Activated CD4-positive, alpha-beta T cell treated with anti-CD3 and anti-CD28 coated beads, Interleukin-2, Interleukin-6, amounts not matched to agents 100 ng/mL and 50 ng/mL, durations not matched to agents 16 hours and 8 hours (primary cell): Measurements from ENCODE around the gene MLLT10.
"Not testable (repeated sequence)": the region's sequence is repeated elsewhere in the genome, so short reads cannot be mapped to it uniquely, and the experiment has no call there.

Source experiments
- DNase-seq: peaks from one replicate; pipeline ENCODE4 v3.0.0-alpha.2; 2020

Gene MLLT10

DNA sequence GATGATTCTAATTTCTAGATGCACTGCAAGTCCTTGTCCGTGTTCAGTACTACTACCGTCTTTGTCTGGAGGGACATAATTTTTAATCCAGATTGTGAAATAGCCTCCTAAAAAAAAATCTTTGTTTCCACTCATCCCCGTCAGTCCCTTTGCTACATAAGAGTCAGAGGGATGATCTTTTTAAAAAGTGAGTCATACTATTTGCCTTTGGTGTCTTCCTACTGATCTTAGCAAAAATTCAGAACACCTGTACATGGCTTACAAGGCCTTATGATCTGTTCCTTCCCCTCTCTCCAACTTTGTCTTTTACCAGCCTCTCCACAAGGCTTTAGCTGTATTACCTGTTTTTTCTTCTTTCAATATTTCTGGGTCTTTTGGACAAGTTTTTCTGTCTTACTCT lies 173.5 kb downstream of the MLLT10 start:
- DNase-seq, result no peak

DNA sequence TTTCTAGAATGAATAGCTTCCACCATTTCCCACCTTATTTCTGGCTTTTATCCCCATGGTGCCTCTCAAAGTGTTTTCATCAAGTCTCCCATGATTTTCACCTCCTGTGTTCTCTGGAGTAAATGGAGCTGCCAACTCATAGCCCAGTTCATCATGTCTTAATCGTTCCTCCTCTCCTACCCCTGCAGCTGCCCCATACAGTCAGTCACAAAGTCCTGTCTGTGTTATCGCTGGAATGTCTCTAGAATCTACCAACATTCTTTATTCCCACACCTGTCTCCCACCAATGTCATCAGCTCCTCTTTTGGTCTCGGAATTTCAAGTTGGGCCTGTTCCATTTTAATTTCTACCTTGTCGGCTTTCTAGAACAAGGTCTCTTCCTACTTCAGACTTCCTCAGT lies 178.9 kb downstream of the MLLT10 start:
- DNase-seq, result no peak

DNA sequence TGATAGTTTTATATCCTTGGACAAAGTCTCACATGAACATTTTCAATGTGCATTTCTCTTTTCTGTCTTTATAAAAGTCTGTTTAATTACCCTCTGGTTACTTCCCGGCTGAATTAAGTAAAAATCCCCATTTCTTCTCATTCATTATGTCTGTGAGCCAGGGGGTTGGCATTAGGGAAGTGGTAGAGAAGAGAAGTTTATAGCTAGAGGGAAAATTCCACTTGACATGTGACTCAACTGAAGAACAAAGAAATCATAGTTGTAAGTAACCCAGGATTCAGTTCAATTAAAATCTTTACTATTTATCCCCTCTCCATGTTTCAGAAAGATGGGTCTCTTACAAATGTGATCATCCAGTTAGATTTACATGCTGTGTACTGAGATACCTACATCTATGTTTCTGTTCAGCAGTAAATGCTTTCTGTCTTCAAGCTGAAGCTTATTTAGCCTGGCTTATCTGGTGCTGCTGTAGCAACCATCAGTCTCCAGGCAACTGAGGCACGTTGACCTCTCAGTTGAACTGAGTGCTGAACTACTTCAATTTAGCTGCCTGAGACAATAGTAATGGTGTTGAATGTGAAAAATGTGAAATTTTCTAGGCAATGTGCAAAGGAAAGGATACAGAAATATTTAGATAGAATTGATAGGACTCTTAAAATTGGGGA lies 181.6 kb downstream of the MLLT10 start:
- DNase-seq, result no peak

DNA sequence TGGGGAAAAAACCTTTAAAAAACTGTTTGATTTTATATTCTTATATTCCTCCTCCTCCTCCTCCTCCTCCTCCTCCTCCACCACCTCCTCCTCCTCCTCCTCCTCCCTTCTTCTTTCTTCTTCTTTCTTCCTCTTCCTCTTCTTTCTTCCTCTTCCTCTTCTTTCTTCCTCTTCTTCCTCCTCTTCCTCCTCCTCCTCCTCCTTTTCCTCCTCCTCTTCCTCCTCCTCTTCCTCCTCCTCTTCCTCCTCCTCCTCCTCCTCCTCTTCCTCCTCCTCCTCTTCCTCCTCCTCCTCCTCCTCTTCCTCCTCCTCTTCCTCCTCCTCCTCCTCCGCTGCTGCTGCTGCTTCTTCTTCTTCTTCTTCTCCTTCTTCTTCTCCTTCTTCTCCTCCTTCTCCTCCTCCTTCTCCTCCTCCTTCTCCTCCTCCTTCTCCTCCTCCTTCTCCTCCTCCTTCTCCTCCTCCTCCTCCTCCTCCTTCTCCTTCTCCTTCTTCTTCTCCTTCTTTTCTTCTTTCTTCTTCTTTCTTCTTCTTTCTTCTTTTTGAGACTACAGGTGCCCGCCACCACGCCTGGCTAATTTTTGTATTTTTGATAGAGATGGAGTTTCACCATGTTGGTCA lies 183.5 kb downstream of the MLLT10 start:
- not testable (repeated sequence) for DNase-seq

DNA sequence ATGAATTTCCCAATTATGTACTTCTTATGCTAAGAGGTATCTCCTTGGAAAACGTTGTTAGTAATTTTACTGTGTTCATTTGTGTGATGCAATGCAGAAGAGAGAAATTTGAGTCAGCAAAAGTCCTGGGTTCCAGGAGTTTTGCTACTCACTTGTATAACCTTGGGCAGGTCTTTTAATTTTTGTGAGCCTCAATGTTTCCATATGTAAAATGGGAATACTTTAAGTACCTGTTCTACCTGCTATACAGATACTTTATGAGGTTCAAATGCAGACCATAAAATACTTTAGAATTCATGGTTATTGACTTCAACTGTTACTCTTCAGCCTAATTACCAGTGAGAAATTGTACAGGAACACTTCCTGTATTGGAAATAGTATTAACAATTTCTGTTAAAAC lies 185.5 kb downstream of the MLLT10 start:
- DNase-seq, result no peak

DNA sequence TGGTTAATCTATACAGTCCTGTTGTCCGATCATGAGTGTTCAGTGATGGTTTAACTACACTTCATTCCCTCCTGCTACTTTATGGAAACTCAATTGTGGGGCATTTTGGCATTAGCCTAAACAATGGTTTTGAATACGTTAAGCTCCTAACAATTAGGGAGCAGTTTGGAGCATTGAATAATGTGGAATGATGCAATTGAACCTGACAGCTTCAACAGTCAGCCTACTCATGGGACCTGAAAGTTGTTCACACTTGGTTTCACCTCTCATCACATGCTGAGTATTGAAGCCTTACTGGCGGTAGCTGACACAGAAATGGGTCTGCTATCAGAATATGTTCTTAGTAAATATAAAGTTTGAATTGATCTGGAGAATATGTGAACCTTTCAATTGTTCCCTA lies 186.1 kb downstream of the MLLT10 start:
- DNase-seq, result peak; percentile 15

DNA sequence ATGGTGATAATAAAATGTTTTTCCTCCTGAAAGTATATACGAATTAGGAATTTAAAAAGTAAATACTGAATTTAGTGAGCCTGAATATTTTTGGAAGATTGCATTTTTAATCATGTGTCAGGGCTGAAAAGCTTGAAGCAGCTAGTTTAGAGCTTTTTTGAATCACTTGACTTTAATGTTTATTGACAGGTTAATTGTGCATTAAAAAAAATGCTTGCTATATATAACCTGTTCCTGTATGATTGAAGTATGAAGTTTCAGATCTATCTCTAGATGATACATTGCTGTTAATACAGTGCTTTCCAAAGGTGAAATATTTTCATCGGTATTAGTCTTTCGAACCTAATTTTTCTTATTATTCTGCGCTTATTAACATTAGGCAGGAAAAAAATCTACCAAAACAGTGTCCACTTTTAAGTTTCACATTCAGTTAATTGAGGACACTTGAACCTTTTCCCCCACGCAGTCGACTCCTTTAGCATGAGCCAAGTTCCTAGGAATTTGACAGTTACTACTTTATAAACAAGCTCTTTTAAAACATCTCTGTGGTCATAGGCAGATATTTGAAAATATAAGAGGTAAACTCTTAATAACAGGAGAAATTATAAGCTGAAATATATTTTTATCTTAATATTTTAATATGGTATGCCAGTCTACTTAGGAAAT lies 187.1 kb downstream of the MLLT10 start:
- DNase-seq, result no peak

DNA sequence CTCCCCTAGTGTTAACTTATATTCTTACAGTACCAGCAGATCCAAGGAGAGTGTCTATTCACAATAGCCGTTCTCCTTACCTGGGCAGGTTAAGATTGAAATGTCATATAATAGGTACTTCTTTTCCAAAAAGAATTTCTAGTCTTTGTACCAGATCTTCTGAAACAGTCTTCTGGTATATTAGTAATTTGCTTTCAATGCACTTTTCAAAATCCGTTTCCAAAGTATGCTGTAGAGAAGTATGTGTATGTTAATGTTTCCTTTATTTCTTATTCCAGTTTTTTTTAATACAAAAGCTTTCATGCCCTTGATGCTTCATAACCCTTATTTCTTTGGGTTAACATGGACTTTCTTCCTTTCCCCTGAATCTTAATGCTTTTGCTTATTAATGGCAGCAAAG lies 188.2 kb downstream of the MLLT10 start:
- DNase-seq, result no peak

DNA sequence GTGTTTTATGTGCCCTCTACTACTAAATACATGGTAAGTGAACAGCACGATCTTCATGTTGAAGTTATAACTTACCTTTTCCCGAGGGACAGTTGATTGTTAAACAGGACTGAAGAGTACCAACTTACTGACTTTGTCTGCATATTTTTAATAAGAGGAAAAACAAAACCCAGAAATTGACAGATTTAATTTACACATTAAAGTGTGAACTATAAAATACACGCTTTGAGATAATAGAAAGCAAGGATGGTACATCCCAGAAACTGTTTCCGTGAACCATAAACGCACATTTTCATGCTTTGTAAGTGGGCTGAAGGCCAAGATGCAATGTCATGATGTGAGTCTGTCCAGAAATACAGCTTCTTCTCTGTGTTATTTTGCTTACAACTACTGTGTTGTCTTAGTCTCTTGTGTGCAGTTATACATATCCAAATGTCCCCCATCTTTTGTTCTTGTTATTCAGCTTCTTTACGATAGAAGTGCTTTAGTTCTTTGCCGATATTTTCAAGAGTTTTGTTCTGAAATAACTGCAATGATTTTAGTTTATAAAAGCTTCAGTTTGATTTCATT lies 190.1 kb downstream of the MLLT10 start:
- no peak for DNase-seq

DNA sequence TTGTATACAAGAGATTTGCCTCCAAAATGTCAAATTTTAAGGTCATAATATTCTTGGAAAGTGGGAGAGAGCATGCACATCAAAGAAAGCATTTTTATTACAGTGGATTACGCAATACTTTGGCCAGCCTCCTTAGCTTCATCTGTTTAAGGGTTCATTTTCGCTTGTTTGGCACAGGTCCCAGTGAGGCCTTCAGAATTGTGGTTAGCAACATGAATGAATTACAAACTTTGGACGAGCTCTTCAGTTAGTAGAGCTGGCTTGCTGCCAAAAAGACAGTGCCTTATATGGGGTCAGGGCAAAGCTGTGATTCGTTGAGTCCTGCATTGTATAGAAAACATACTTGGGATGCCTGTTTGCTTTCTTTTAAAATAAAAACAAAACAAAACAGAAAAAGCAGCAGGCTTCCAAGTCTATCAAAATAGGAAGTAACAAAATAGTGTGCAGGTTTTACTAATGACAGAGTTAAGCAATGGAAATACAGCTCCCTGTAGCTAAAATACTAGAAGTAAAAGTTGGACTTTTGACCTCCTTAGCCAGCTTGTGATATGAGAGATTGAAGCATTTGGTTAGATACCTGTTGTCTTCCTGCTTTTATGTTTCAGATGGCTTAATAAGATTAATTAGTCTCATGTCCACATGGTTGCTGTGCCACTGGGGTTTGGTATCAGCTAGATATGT lies 190.8 kb downstream of the MLLT10 start:
- DNase-seq, result peak; percentile 68

DNA sequence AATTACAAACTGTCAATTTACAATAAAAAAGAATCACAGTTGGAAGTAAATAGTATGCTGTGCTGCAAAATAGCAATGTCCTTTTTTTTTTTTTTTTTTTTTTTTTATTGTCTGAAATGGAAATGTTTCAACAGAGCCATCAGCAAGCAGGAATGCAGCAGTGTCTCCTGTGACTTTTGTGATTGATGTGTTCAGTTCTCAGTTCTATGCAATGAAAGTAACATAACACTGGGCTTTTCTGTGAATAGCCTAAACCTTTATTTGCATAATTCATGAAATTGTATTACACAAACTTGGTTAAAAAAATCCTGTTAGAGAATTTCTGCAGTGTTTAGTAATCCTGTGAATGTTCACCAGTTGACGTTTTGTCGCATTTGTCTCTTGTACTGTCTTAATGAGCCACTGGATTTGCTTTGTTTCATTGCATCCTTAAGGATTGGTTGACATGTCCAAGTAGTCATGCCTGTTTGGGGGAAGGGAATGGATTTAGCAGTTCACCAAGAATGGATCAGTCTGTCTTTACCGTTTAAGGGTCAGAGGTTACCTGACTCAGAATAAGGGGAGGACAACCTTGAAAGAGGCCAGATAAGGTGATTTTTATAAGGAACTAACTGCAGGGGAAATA lies 192.7 kb downstream of the MLLT10 start:
- no peak for DNase-seq

DNA sequence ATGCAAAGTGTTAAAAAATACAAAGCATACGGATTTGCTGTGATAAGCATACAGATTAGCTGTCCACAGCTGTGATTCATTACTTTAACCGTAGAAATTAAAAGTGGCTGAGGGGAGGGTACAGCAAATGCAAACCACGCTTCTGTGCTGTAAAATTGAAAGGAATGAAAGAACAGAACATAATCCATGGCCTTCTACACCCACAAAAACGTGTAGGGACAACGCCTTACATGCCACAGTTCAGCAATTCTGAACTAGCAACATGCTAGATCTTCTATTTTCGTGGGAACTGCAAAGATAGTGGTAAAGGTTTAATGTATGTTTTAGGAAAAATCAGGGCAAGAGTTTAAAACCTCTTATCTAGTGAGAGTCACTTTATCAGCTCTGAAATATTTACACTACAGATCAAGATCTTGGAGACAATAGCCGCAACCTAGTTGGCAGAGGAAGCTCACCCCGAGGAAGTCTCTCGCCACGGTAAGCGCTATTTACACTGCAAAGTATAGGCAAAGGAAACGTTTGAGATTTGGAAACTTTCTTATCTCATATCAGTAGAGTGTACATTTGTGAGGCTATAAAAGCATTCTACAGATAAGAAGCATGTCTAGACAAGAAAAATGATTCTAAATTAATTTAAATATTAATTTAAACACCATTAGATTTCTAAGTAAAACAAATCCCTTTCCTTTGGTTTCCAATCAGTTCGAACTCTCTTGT lies 193.6 kb downstream of the MLLT10 start:
- no peak for DNase-seq

DNA sequence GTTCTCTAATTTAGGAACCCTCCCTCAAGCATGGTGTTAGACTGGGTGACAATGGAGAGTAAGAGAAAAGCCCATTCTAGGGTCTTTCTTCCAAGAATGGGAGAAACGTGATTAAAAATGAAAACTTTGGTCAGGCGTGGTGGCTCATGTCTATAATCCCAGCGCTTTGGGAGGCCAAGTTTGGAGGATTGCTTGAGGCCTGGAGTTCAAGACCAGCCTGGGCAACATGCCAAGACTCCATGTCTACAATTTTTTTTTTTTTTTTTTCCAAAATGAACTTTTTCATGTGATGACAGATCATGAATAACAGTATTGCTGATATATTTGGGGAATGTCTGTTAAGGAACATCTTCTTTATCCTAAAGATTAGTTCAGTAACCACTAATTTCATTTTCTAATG lies 194.6 kb downstream of the MLLT10 start:
- DNase-seq, result no peak

DNA sequence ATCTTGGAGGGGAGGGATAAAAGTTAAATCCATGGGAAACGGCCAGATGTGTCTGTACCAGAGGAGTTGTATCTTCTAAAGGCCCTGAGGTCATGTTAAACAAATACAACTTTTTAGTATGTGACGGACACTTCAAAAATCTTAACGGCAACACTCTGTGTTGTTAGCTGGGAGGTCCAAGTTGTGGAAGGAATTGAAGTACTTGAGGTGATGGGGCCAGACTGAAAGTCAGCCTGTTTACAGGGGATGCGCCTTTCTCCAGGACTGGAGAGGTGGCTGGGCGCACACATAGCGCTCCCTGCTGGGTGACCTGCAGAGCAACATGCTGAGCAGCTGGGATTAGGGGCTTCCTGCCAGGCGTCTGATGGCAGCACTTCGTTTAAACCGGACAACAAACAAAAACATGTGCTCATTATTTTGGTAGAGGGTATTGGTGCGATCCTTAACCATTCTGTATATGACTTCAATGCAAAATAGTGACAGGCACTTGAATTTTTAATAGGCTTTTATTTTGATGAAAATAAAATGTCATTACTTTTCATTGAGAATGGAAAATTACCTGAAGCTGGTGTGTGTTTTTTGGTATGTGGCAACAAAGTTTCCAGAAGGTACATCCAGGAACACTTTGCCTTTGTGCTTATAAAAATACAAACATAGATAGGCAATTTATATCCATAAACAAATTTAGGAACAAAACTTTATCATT lies 198.2 kb downstream of the MLLT10 start:
- DNase-seq, result peak; percentile 57

DNA sequence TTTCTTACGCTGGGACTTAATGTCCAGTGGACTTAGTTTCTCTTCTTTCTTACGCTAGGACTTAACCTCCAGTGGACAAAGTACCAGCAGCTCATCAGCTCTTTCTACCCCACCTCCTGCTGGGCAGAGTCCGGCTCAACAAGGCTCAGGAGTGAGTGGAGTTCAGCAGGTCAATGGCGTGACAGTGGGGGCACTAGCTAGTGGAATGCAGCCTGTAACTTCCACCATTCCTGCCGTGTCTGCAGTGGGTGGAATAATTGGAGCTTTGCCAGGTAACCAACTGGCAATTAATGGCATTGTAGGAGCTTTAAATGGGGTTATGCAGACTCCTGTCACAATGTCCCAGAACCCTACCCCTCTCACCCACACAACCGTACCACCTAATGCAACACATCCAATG lies 199.7 kb downstream of the MLLT10 start:
- DNase-seq, result no peak

DNA sequence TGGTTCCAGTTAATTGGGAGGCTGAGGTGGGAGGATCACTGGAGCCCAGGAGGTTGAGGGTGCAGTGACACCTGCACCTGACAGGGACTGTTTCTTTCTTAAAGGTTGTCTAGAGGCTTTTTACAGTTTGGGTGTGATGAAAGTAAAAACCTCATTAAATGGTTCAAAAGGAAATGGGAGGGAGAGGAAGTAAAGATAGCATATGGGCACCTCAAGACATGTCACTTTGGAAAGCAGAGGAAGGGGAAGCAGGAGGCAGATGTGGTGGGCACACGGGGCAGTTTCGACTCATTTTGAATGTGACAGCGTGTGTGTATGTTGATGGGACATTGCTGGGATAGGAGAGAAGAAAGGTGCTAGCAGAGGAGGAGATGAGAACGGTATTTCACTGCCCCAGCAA lies 203.1 kb downstream of the MLLT10 start:
- DNase-seq, result no peak

DNA sequence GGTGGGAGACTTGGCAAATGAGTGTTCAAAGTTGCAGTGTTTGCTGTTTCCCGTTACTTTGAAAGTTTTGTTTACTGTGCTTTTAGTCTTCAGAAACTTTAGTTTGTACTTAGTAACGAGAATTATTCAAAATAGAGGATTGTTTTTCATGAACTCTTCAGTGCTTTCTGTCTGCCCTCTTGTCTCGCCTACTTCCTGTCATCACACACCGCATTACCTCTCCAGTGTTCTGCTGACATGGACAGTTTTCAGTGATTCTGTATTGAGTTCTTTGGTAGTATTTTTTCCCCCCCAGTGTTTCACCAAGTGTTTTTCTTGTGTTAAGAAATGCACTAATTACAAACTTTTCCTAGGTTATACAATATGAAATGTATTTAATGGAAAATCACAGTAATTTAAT lies 207.0 kb downstream of the MLLT10 start:
- peak; percentile 24 for DNase-seq

DNA sequence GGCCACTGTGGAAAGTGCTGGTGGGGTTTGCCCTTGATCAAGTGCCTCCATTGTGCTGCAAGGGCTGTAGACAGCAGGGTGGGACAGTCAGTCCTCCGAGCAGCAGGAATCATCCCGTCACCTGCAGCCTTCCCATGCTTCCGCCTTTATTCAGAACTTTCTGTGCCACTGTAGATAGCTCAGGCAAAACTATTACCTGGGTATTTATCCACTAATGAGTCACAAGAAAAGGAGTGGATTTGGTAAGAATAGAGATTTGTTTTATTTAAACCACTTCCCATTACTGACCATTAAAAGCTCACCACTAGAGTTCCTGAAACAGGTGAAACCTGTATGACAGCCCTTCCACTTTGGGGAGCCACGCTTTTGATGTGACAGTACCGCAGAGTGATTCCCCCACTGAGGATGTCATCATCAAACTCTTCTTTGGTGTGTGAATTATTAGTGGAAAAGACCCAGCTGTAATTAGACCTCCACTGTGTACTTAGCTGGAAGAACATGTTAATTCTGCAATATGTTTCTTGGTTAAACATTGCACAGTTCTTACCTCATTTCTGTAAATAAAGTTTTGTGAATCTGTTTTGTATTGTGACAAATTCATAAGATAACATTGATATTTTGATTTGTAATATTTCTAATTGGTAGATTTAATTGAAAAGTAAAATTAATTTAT lies 208.8 kb downstream of the MLLT10 start:
- DNase-seq, result no peak

DNA sequence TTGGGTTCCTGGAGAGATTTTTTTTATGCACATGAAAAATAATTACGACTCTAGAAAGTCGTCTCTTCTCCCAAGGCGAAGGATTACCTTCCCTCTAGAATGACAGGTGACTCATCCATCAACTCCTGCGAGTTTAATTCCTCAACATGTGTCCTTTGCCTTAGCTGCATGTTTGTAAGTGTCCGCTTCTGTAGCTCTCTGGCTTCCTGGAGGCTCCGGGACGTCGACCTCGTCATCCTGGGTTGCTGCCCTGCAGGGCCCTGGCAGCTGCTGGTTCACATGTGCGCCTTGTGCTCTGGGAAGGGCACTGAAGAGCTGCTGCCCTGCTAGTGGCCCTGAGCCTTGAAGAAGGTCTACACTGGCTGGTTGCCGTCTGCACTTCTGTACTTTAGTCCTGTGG lies 210.2 kb downstream of the MLLT10 start:
- DNase-seq, result no peak

DNA sequence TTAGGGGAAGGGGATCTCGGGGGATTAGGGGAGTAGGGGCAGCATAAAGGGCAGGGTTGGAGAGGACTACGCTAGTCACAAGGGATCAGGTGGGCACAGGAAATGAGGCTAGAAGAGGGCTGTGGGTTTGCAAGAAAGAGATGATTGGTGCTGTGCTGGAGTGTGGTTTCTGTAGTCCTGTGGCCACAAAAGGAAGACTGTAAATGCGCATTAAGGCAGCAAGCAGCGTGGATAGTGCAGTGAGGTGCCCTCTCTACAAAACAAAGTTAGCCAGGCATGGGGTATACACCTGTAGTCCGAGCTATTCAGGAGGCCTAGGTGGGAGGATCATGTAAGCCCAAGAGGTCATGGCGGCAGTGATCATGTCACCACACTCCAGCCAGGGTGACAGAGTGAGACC lies 212.1 kb downstream of the MLLT10 start:
- DNase-seq, result peak; percentile 18

DNA sequence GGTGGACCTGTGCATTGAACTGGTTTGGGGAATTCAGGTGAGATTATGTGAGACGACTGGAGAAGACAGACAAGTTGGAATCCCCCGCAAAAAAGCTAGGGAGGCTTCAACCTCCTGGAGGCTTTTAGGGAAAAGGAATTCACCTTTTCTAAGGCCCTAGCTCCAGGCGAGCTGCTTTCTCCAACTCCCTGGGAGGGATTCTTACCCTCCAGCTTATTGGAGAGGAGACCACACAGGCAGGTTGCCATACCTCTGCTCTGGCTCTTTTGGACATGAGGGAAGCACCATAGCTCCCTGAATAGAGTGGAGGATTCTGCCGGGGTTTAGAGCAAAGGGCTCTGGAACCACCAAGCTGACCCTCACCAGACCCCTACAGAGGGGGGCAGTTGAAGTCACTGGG lies 213.8 kb downstream of the MLLT10 start:
- DNase-seq, result no peak
